Germinal center (tissue), 1 donor: ENCODE results near the gene EVC2.

Experiments used
- DNase-seq: peaks from one replicate; pipeline ENCODE4 v3.0.0; 2012; ENCODE audit warnings: mixed read lengths, low spot score

EVC2 gene

GRCh38 chr4:5713861-5714260, 5.5 kb upstream of the EVC2 start:
- DNase-seq, result no peak

GRCh38 chr4:5712931-5713330, 4.6 kb upstream of the EVC2 start:
- no peak for DNase-seq

DNA sequence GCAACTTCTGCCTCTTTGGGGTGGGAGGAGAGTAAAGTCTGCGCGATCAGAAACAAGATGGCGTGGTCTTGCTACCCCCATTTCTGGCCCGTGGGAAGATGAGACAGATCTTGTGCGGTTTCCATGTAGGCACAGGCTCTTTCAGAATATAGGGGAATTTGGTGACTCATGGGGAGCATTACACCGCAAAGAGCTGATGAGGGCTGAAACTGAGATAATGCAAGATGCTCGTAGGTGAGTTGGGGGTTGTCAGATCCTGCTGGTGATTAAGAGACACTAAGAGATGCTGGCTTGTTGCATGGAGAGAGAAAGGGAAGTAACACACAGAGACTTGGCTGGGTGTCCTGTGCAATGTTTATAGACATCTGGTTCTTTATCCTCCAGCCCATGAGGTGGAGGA, 4.2 kb upstream of the EVC2 start:
- no peak for DNase-seq

DNA sequence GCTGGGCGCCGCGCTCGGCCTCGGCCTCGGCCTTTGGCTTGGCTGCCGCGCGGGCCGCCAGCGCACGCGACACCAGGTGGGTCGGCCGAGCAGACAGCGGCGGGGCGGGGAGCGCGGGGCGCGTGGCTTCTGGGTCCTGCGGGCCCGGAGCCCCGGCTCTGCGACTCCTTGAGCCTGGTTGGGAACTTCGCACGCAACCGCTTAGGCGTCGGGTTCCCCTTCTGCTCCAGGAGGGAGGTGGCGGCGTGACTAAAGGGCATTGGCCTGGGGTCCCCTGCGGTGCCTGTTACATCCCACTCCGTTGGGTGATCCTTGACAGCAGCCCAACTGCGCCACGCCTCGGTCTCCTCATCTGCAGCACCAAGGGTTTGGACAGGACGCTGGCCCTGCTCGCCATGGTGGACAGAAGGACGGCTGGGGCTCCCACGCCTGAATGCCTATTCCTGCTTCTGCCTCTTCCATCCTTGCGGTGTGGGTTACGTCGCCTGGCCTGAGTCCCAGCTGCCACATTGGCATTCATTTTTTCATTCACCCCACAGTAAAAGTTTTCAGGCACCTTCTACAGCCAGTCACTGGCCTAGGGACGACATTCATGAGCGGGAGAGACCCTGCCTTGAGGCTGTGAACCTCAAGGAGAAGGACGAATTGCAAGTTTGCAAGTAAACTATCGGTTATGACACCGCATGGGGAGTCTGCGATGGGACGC, 3.3 kb upstream of the EVC2 start:
- no peak for DNase-seq

DNA sequence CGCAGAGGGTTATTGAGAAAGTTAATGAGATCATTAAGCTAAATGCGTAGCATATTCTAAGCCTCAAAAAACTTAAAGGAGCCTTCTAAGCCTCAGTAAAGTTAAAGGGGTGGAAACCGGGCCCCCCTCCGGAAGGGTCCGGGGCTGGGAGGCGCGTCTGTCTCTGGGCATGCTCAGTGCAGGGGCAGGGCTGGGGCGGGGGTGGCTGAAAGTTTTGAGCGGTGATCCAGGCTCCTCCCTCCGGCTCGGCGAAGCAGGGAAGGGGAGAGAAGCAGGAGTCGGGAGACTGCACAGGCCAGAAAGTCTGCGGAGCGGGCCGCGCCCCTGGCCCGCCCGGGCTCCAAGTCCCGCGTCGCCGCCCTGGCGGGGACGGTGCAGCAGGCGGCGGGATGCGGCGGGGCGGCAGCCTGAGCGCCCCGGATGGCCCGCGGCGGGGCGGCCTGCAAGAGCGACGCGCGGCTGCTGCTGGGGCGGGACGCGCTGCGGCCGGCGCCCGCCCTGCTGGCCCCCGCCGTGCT, 2.7 kb upstream of the EVC2 start, which contains the start of gene EVC:
Gene EVC (plus strand): TSS at position 241 of the 518 bp plus-strand sequence. CDS start 180 bp downstream, at position 421.
- peak; percentile 45 for DNase-seq

DNA sequence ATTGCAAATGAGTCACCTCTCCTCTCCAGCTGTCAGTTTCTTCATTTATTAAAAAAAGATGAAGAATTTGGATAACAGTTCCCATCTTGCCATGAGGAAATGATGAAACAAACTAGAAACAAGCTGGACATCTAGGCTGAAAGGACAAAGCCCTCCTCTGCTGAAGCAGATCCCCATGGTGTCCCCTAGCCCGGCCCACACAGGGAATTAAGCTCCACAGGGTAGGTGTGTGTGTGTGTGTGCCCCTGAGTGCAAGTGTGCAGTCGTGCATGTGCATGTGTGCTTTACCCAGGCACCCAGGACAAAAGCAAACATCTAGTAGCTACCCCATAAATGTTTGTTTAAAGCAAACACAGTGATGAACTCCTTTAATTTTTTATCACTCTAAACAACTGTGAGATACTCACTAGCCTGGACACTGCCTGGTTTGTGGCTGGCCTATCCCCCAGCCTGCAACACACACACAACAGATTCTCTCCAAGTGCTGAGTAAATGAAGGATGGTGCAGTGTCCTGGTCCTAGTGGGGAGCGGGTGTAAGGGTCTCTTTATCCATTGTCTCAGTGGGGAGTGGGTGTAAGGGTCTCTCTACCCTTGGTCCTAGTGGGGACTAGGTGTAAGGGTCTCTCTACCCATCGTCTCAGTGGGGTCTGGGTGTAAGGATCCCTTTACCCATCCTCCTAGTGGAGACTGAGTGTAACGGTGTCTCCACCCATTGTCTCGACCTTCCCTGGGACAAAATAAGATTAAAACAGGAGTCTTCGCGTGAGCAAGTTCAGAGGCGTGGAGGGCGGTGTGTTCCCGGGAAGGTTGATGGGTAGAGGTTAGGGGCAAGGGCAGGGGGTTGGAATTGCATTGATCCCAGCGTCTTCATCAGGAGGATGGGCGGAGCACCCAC, 2.0 kb upstream of the EVC2 start:
- DNase-seq, result no peak

DNA sequence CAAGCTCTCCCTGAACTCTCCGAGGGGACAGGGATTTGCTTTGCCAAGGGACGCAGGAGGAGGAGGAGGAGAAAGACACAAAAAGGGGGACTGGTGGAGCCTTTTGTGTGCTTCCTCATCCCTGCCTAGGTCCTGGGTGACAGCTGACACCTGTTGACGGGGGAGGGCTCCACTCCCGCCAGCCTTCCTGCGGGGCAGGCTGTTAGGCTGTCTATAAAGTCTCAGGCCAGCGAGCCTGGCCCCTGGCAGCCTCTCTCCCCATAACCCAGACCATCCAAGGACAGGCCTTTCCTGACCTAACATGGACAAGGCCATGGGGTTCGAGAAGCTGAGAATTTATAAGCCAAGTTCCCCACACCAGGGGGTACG, 832 bp upstream of the EVC2 start:
- DNase-seq, result no peak

GRCh38 chr4:5707778-5708448, 446 bp downstream of the EVC2 start:
- DNase-seq, result peak; percentile 35

DNA sequence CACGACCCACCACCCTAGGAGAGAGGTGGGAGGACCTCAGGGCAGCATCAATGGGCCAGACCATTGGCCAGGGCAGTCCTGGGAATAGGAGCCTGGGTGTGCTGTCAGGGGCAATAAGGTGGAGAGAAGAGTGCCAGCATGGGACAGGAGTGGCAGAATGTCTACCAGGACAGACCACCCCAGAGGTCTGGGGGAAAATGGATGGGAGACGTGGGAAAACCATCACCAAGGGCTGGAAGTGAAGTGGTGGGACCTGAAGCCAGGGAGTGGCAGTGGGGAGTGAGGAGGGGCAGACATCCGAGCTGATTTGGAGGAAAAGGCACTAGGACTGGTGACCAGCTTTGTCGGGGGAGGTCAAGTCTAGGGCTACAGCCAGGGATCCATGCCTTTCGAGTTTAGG, 993 bp downstream of the EVC2 start:
- DNase-seq, result no peak

DNA sequence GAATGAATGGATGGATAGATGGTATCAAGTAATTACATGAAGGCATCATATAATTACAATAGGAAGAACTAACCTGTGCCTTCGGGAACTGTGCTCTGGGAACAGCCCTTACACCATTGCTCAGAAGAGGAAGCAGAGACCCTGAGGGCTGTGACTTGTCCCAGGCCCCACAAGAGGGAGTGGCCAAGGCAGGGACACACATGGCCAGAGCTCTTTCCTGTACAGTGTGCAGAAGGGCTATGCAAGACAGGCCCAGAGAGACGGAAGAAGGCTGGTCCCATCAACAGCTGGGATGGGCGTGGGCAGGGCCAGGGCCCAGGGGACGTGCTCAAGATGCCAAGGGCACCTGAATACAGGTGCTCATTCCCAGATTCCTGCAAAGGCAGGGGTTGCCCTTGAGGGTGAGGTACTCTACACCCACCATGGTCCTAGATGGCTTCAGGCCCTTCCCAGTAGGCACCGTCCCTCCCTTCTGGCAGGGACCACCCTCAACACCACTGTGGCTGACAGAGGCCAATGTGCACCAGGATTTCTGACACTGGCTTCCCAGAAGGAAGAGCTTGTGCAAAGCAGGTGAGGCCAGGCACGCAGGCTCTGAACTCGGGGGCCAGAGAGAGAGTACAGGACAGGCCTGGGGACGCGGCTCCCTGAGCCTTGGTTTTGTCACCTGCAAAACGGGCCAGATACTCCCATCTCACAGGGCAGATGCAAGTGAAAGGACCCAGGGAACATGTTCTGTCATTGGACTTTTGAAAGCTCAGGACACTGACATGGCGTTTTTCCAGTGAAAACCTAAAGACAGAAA, 1.7 kb downstream of the EVC2 start:
- no peak for DNase-seq

DNA sequence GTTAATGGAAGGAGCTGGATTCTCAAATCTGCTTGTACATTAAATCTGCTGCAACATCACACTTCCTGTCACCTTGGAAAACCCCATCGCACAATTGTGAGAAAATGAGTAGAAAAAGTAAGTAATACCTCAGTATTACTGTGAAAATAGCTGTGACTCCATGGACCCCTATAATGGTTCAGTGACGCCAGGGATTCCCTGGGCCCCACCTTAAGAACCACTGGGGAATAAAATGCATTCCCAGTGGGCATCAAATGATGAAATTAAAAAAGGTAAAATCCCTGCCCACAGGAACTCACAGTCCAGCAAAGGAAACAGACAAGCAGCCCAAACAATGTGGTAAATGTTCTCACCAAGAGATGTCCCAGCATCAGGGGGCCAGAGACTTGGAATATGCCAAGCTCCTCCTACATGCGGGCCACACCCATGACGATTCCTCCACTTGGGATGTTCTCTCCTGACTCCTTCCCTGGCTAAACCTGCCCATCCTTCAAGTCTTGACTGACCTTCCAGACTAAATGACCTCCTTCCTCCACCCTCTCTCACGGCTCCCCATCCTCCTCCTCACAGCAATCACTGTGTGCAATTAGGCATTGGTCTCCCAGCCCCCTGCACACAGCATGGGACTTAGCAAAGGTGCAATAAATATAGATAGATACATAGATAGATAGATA, 2.6 kb downstream of the EVC2 start:
- DNase-seq, result no peak

DNA sequence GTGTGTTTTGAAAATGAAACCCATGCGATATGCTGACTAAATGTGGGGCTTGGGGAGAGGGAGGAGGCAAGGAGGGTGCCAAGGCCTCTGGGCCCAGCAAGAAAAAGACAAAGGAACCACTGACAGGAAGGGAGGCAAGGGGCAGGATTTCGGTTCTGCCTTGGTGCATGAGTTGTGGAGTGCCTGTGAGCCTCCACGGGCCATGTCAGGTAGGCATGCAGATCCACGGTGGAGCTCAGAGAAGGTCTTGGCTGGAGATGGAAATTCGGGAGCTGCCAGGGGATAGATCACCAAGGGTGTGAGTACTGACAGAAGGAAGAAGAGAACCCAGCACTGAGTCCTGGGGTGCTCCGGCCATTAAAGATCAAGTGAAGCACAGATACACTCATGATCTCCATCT, 4.1 kb downstream of the EVC2 start:
- DNase-seq, result no peak

- DNase-seq, result no peak
Measured at GRCh38 chr4:5703831-5704230, 4.5 kb downstream of the EVC2 start.

DNA sequence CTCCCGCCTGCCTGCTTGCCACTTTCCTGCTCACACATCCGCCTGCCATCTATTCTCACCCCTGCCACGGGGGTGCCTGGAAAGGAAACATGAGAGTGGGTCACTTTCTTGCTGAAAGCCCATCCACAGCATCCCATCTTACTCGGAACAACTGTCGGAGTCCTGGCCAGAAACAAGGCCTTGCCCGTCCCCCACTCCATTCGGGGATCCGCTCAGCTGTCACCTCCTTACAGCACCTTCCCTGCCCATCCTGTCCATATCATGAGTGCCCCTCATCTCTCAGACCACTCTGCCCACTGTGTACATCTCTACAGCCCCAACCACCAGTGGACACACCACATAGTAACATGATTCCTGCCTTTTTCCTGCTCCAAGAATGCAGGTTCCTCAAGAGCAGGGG, 6.4 kb downstream of the EVC2 start:
- no peak for DNase-seq

- no peak for DNase-seq
Measured at GRCh38 chr4:5700459-5700858, 7.9 kb downstream of the EVC2 start.

DNA sequence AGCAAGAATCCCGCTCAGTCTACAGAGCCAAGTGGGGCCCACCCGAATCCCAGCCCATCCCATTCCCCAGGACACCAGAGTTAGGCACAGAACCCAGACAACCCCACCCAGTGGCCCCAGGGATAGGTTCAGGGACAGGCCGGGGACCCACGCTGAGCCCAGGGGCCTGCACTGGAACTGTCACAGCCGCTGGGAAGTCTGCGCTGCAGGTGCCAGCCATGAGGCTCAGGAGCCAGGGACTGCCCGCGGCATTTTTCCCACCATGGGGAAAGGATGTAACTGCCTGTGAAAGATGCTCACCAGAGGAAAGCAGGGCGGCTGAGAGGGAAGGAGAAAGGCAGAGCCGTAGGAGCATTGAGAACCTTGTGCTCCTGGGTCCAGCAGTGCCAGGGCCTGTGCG, 12.0 kb downstream of the EVC2 start:
- no peak for DNase-seq

DNA sequence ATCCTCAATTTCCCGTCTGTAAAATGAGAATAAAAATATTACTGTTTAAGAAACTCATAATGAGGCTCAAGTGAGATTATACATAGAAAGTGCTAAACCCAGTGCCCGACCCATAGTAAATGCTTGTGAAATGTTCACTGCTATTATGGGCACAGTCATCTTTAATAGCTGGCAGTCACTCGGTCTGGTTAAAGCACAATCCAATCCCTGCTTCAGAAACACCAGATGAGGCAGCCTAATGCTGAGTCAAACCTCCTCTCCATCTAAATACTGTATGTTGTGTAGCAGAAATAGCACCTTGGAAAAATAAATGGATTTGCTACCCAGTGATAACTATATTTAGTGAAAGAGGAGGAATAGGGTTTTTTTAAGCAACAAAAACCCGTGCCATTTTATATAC, 14.5 kb downstream of the EVC2 start:
- DNase-seq, result no peak

GRCh38 chr4:5691491-5692132, 16.7 kb downstream of the EVC2 start:
- no peak for DNase-seq

- DNase-seq, result no peak
Measured at GRCh38 chr4:5689065-5689464, 19.3 kb downstream of the EVC2 start.

- DNase-seq, result no peak
Measured at GRCh38 chr4:5686338-5686737, 22.0 kb downstream of the EVC2 start.

DNA sequence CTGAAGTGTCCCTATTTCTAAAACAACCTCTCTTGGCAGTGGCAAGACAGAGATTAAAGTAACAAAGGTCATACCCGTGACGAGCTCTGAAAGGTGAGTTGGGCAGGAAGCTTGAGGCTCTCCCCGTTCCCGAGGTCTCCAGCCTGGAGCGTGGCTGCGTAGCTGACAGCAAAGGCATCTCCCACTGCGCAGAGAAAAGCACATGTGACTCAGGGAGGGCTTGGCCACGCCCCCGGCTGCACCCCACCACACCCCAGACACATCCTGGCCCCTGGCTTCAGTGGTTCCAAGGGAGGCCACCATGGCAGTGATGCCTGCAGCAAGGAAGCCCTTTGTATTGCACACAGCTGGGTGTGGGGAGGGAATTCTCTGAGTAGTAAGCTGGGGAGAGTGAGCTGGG, 23.1 kb downstream of the EVC2 start:
- DNase-seq, result no peak
